ENCODE data around the gene TOMM6.

The TOMM6 gene

GRCh38 chr6:41787219-41787917, at the start of gene TOMM6:
TOMM6 (plus strand) TSS chr6:41787694; CDS start chr6:41787698, 4 bp downstream.
- peak; percentile 98 for DNase-seq

DNA sequence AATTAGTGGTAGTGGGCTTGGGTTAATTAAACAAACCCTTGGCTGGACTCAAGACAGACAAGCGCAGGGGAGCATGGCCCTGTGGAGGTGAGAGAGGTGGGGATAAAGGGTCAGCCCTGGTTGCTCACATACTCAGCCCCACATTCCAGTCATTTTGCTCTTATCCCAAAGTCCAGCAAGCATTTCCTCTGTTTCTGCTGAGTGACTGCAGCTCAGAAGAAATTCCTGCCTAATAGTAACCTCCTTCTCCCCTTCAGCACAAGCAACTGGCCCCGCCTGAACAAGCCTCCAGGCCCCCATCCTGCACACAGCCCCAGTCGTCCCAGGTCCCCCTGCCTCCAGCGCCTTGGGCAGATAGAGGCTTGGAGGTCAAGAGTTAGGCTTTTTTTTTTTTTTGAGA, 48.5 kb upstream of the TOMM6 start:
- DNase-seq, result no peak

GRCh38 chr6:41740366-41741162, 46.9 kb upstream of the TOMM6 start:
- DNase-seq, result no peak

DNA sequence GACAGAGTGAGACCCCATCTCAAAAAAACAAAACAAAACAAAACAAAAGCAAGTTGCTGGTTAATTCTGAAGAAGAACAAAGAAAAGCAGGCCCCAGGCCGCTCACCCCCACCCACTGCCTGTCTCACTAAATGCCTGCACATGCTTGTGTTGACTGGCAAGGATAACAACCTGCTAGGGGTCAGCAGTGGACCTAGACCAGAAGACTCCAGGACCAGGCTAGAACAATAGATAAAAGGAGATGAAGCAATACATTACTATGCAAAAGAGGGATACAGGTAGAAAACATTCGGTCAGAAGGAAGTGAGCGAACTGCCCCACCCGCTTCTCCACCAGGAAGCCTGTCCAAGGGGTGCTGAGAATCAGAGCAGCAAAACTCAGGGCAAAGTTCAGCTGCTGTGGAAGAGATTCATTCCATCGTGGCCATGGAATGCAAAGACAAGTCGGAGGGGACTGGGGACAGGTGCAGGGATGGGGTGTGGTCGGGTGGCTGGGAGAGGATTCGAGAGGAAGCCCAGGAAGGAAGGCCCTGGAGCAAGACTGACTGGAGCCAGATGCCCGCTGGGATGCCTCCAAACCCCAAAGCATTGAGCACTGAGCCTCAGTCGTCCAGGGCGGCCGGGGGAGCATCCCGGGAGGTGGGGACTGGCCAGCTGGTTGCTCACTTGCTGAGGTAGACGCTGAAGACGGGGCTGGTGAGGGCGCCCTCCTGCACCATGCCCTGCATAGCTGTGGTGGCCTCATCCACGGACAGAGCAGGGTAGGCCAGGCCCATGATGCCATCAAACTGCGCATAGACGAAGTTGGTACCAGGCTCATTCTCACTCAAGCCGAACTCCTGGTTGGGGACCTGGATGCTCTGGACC, 45.6 kb upstream of the TOMM6 start:
- DNase-seq, result no peak

- no peak for DNase-seq
These were observed 43.9 kb upstream of the TOMM6 start for GRCh38 chr6:41743406-41744235.

GRCh38 chr6:41744236-41744787, 43.2 kb upstream of the TOMM6 start:
- no peak for DNase-seq

- no peak for DNase-seq
These were observed 41.4 kb upstream of the TOMM6 start for GRCh38 chr6:41746107-41746506.

DNA sequence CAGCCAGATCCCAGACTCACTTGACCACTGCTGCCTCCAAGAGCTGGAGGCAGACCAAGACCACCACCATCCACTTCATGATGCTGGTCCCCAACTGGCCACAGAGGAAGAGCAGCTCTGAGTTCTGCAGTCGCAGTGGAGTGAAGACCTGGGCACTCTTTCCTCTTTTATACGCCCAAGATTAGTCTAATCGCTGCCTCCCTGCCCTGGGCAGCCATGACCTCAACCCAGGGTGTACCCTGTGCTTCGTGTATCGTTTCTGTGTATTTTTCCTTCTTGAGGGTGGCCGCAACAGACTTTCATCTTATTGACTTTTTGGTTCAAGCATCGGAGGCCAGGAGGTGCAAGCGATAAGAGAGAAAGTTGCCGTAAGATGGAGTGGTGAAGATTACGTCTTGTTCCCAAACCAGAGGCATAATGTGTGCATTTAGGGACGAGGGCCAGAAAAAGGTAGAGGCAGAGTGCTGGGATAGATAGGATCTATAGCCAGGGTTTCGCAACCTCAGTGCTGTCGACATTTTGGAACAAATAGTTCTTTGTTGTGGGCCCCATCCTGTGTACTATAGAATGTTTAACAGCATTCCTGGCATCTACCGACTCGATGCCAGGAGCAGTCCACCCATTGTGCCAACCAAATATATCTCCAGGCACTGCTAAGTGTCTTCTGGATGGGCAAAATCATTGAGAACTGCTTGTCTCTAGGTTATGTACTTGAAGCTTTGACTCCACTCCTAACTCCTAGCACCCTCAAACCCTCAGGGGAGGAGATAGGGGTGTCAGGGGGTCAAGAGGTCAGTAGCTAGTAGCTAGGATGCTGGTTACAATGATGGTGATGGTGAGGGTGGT, 40.0 kb upstream of the TOMM6 start, which contains the start of gene PGC:
PGC (minus strand) TSS at position 142 of the 846 bp plus-strand sequence; CDS start at position 79, 63 bp downstream.
- no peak for DNase-seq

DNA sequence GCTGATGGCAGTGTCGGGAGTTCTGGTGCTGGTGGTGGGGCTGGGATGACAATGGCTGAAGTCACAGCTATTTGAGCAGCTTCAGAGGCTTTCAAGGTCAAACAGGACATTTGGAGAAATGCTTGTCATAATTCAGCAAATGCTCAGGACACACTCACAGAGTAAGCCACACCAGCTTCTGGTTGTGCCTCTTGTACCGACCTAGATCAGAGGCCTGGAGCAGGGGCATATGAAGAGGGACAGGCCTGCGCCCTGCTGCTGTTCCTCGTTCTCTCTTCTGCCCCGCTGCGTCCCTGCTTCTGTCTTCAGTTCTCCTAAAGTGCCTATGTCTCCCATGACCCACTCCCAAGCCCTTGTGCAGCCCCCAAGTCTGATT, 39.4 kb upstream of the TOMM6 start:
- DNase-seq, result no peak

DNA sequence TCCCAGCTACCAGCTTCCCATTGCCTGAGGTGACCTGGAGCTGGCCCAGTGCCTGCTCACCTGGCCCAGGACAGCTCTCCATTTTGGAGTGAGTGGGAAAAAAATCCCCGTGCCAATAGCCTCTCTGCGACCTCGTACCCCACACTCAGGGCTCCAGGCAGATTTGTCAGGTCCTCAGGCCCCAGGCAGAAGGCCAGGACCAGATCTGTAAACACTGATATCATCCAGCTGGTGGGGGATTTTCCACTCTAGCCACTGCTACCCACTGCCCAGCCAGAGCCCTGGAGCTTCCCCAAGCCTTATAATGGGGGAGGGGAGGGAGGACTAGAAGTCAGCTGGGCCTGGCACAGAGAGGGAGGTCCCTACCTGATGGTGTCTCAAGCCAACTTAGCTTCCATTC, 39.0 kb upstream of the TOMM6 start:
- DNase-seq, result no peak

DNA sequence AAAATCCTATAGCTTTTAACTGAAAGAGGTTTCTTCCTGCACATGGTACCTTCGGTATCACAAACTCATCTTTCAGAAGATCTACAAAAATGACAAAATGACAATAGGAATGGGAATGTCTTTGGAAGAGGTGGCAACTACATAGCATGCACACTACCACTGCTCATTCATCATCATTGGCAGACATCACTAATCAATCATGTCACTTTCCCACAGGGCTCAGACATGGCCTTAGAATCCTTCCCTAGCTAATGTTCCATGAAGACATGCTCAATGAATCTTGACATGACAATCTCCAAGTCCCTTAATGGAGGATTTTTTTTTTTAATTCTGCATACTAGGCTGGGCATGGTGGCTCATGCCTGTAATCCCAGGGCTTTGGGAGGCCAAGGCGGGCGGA, 37.1 kb upstream of the TOMM6 start:
- no peak for DNase-seq

- DNase-seq, result no peak
These were observed 31.6 kb upstream of the TOMM6 start for GRCh38 chr6:41755895-41756294.

GRCh38 chr6:41756354-41756753, 31.1 kb upstream of the TOMM6 start:
- no peak for DNase-seq

- DNase-seq, result no peak
These were observed 30.2 kb upstream of the TOMM6 start for GRCh38 chr6:41757271-41757670.

DNA sequence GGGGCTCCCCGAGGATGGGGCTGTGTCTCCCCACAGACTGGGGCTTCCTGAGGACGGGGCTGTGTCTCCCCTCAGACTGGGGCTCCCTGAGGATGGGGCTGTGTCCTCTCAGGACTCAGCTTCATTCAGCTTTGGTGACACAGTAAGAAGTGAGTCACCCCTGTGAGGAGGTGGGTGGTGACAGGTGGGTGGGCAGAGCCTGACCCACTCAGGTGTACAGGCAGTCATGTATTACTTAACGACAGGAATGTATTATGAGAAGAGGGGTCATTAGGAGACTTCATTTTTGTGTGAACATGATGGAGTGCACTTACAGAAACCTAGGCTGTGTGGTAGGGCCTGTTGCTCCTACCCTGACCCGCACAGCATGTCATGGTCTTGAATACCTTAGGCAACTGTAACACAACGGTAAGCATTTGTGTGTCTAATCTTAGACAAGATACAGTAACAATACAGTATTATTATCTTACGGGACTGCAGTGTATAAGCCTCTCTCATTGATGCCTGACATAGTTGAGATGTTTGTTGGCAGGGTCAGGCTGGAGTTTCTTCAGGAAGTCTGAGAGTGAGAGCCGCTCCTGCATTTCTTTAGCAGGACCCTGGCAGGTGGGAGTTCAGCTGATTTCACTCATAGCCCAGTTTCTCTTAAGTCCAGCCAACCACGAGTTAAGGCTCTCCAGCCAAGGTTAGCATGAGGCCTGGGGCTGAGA, 29.4 kb upstream of the TOMM6 start:
- no peak for DNase-seq

GRCh38 chr6:41758641-41759035, 28.9 kb upstream of the TOMM6 start:
- no peak for DNase-seq

DNA sequence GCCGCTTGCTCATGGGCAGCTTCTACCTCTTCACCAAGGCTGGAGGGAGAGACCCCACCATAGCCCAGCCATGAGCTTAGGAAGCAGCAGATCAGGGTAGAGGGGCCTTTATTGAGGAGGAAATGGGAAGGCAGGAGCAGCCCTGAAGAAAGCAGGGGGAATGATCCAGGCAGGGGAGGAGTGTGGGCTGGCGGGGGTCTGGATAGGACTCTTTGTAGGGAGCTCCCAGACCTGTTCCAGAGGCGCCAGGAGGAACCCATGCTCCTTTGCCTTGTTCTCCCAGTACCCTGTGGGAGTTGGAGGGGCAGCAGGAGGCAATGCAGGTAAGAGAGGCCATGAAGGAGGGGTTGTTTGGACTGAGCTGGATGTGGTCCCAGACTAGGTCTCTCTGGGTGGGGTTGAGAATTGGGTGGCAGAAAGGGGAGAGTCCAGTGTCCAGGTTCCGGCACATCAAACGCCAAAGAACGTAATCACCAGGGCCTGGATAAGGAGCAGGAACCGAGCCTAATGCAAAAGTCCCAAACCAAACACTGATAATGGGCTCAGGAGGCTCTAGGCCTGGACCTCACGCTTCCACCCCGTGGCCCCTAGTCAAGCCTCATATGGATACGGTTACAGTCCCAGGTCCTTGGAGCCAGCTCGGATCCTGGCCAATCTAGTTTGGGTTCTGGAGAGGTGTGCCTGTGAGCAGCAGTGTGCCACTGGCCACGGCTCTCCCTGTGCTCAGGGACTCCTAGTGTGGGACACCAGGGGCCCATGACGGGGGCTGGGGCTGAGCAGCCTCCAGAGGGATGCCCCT, 28.2 kb upstream of the TOMM6 start:
- no peak for DNase-seq

GRCh38 chr6:41759905-41760579, 27.5 kb upstream of the TOMM6 start:
- DNase-seq, result no peak

DNA sequence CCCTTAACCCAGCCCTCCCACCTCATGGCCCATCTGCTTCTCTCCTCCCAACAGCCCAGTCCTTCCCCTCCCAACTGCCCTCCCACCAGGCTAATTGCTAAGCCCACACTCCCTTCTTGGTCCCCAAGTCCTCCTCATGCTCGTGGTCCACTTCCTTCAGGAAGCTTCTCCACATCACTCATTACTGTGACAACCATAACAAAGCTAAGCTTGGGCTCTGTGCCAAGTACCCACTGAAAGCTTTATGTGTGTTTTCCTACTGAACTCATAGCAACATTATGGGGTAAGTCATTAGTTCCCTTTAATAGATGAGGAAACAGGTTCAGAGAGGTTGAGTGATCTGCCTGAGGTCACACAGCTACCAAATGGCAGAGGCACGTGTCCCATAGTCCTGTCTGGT, 24.0 kb upstream of the TOMM6 start:
- peak; percentile 58 for DNase-seq

Measured in DMS53 (cell line).